ENCODE data around the gene IFFO2. TPM values are rescaled to one million over a fixed set of nuclear protein-coding genes. Genes with fewer than 3 reads are reported as not detected.

IFFO2 gene
- total RNA-seq, 1 donor from 2014 or later: 131 TPM

- no peak for DNase-seq (ENCODE audit: low spot score in 2 of 2)
- intact Hi-C loops (cut with DNase I): no loop called here
- no peak for TF ChIP-seq CTCF (IDR thresholded peaks at IDR 0.05)
These were observed 14.1 kb downstream of the IFFO2 start for GRCh38 chr1:18942340-18942739.

DNA sequence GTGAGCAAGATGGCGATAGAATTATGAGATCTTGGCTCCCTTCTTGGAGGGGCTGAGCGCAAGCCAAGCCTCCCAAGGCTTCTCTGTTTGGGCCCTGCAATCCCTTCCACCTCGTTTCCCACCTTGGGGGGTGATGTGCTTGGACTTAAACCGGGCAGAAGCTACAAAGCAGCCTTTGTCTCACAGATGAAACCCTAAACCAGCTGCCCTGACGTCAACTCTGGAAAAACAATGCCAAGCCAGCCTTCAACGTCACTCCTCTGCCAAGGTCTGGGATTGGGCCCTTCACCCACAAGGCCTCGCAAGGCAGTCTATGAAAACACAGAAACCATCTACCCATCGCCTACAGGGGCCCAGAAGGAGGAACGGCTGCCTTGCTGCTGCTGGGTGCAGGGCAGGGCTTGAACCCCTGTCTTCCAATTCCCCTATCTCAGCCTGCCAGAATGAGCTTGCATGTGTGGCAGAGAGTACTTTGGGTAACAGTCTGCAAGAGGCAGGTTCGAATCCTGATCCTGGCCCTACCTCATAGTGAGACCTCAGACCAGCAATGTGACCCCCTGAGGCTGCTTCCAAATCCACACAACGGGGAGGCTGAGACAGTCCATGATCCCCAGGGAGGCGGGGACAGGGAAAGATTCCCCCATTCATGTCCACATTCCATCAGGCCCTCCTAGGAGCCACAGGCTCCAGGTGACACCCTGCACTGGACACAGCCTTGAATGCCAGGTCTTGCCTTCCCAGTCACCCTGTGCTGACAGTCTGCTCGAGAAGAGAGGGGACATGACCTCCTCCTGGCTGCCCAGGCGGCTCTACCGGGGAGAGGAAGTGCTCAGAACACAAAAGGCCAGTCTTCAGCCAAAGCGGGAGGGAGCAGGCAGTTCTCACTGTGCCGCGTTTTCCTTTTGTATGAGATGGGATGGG lies 15.0 kb downstream of the IFFO2 start:
- Histone ChIP-seq H3K4me1 (peaks cover 39 to 63% of the 10 kb centered on the region in 2 donors), H3K4me3 (no peak overlapping the region), H3K27me3 (no peaks in the 10 kb centered on the region), H3K27ac (peak overlapping the region; percentile 23 to 45), H3K9me3 (no peaks in the 10 kb centered on the region), H3K36me3 (no peaks in the 10 kb centered on the region)
- DNase-seq (ENCODE audit: low spot score in 2 of 2): no peak
- TF ChIP-seq CTCF (IDR thresholded peaks at IDR 0.05): no peak
- intact Hi-C loops (cut with DNase I): no loop called here

More at GRCh38 chr1:18942340-18942739, 14.1 kb downstream of the IFFO2 start:
- no peaks in the 10 kb centered on the region for H3K27me3 ChIP-seq
- H3K27ac ChIP-seq: peak overlapping the region; percentile 23 to 45
- H3K4me3 ChIP-seq: no peak overlapping the region
- H3K36me3 ChIP-seq: no peaks in the 10 kb centered on the region
- H3K4me1 ChIP-seq: peaks cover 39 to 66% of the 10 kb centered on the region in 2 donors
- no peaks in the 10 kb centered on the region for H3K9me3 ChIP-seq

GRCh38 chr1:18940303-18941020 lies 16.0 kb downstream of the IFFO2 start:
- no peak for TF ChIP-seq CTCF (IDR thresholded peaks at IDR 0.05)
- Histone ChIP-seq H3K27ac (peak overlapping the region; percentile 4 to 7), H3K4me1 (peaks cover 36 to 60% of the 10 kb centered on the region in 2 donors), H3K36me3 (no peaks in the 10 kb centered on the region), H3K27me3 (no peaks in the 10 kb centered on the region), H3K9me3 (no peaks in the 10 kb centered on the region), H3K4me3 (no peak overlapping the region)
- no peak for DNase-seq (ENCODE audit: low spot score in 2 of 2)
- intact Hi-C loops (cut with DNase I): no loop called here

GRCh38 chr1:18939398-18940302 lies 16.8 kb downstream of the IFFO2 start:
- TF ChIP-seq CTCF (IDR thresholded peaks at IDR 0.05): no peak
- no peaks in the 10 kb centered on the region for H3K9me3 ChIP-seq
- peaks cover 28 to 52% of the 10 kb centered on the region in 2 donors for H3K4me1 ChIP-seq
- H3K27ac ChIP-seq: peak overlapping the region; percentile 4 to 19
- H3K4me3 ChIP-seq: no peak overlapping the region
- intact Hi-C loops (cut with DNase I): no loop called here
- DNase-seq (ENCODE audit: low spot score in 2 of 2): no peak
- H3K27me3 ChIP-seq: no peaks in the 10 kb centered on the region
- no peaks in the 10 kb centered on the region for H3K36me3 ChIP-seq

DNA sequence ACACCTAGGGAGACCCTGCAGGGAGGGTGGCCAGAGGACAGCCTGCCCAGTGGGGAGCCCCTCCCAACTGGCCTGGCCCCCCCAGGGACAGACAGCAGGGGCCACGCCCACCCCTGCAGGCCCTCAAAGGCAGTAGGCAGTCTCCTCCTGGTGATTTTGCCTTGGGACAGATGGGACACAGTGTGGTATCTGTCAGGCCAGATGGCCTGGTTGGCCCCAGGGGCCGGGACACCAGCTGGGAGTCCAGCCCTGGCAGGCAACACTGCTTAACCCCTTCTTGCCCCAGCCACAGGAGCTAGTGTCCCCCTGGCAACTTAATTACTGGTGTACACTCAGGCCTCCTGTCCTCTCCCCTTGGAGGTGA lies 17.8 kb downstream of the IFFO2 start:
- H3K27ac ChIP-seq: peak overlapping the region; percentile 4 to 19
- no peaks in the 10 kb centered on the region for H3K9me3 ChIP-seq
- intact Hi-C loops (cut with DNase I): no loop called here
- TF ChIP-seq CTCF (IDR thresholded peaks at IDR 0.05): no peak
- H3K36me3 ChIP-seq: no peaks in the 10 kb centered on the region
- H3K27me3 ChIP-seq: no peaks in the 10 kb centered on the region
- no peak for DNase-seq (ENCODE audit: low spot score in 2 of 2)
- H3K4me3 ChIP-seq: no peak overlapping the region
- peaks cover 27 to 46% of the 10 kb centered on the region in 2 donors for H3K4me1 ChIP-seq
